NCI-H748 treated with DMSO at 0.1 percent for 48 hours (cell line): ENCODE measurements around the gene DRD4.
"Not testable (repeated sequence)": the region's sequence is repeated elsewhere in the genome, so short reads cannot be mapped to it uniquely, and the experiment has no call there.

ENCODE experiments used
- DNase-seq: peaks from one replicate; lab custom pipeline; 2025; lab: John Stamatoyannopoulos, UW

Gene DRD4

GRCh38 chr11:679271-680207, 42.5 kb downstream of the DRD4 start:
- DNase-seq: no peak

- no peak for DNase-seq
These were observed 43.4 kb downstream of the DRD4 start for GRCh38 chr11:680476-680875.

- no peak for DNase-seq
These were observed 43.9 kb downstream of the DRD4 start for GRCh38 chr11:680970-681369.

- DNase-seq: no peak
These were observed 49.6 kb downstream of the DRD4 start for GRCh38 chr11:686451-687243.

- DNase-seq: no peak
These were observed 50.7 kb downstream of the DRD4 start for GRCh38 chr11:687751-688150.

- DNase-seq: no peak
These were observed 51.6 kb downstream of the DRD4 start for GRCh38 chr11:688681-689080.

- no peak for DNase-seq
These were observed 52.6 kb downstream of the DRD4 start for GRCh38 chr11:689625-690024.

GRCh38 chr11:690244-690643, 53.2 kb downstream of the DRD4 start:
- not testable (repeated sequence) for DNase-seq
